ENCODE results near the gene YTHDF1.

DNA sequence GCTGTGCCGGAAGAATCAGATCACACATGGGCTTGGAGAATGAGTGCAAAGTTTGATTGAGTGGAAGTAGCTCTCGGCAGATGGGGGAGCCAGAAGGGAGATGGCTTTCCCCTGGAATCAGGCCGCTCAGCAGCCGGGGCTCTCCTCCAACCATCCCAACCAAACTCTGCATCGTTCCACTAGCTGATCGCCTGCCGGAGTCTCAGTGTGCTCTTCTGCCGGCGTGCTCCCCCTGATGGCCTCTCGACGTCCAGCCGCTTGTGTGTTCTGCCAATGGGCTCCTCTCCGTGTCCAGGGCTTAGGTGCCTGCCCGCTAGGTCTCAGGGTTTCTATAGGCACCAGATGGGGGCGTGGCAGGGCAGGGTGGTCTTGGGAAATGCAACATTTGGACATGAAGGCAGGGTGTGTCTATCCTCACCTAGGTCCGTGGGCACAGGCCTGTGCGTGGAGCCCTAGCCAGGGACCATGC is 14.9 kb upstream of the YTHDF1 start:
- TF ChIP-seq, protein P1, sequence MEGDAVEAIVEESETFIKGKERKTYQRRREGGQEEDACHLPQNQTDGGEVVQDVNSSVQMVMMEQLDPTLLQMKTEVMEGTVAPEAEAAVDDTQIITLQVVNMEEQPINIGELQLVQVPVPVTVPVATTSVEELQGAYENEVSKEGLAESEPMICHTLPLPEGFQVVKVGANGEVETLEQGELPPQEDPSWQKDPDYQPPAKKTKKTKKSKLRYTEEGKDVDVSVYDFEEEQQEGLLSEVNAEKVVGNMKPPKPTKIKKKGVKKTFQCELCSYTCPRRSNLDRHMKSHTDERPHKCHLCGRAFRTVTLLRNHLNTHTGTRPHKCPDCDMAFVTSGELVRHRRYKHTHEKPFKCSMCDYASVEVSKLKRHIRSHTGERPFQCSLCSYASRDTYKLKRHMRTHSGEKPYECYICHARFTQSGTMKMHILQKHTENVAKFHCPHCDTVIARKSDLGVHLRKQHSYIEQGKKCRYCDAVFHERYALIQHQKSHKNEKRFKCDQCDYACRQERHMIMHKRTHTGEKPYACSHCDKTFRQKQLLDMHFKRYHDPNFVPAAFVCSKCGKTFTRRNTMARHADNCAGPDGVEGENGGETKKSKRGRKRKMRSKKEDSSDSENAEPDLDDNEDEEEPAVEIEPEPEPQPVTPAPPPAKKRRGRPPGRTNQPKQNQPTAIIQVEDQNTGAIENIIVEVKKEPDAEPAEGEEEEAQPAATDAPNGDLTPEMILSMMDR (IDR thresholded peaks at IDR 0.05; ENCODE audit: low read length): no peak
- no peak for TF ChIP-seq EZH2 (IDR thresholded peaks at IDR 0.05; ENCODE audit: borderline replicate concordance, low read length)
